GOT3 (cell line): ENCODE measurements around the gene IGFBPL1.
"Not testable (repeated sequence)": the region's sequence is repeated elsewhere in the genome, so short reads cannot be mapped to it uniquely, and the experiment has no call there.

Source experiments
- DNase-seq: peaks from one replicate; lab custom pipeline; 2025; ENCODE audit warnings: mixed read lengths; lab: John Stamatoyannopoulos, UW

Gene IGFBPL1

DNA sequence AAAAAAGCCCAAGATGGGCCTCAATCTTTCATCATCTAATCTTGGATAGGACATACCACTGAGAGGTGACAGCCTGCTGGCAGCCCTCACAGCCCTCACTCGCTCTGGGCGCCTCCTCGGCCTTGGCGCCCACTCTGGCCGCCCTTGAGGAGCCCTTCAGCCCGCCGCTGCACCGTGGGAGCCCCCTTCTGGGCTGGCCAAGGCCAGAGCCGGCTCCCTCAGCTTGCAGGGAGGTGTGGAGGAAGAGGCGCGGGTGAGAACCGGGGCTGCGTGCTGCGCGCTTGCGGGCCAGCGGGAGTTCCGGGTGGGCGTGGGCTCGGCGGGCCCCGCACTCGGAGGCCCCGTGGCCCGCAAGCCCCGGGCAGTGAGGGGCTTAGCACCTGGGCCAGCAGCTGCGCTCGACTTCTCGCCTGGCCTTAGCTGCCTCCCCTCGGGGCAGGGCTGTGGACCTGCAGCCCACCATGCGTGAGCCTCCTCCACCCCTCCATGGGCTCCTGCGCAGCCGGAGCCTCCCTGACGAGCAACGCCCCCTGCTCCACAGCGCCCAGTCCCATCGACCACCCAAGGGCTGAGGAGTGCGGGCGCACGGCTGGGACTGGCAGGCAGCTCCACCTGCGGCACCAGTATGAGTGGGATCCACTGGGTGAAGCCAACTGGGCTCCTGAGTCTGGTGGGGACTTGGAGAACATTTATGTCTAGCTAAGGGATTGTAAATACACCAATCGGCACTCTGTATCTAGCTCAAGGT lies 46.7 kb downstream of the IGFBPL1 start:
- not testable (repeated sequence) for DNase-seq

DNA sequence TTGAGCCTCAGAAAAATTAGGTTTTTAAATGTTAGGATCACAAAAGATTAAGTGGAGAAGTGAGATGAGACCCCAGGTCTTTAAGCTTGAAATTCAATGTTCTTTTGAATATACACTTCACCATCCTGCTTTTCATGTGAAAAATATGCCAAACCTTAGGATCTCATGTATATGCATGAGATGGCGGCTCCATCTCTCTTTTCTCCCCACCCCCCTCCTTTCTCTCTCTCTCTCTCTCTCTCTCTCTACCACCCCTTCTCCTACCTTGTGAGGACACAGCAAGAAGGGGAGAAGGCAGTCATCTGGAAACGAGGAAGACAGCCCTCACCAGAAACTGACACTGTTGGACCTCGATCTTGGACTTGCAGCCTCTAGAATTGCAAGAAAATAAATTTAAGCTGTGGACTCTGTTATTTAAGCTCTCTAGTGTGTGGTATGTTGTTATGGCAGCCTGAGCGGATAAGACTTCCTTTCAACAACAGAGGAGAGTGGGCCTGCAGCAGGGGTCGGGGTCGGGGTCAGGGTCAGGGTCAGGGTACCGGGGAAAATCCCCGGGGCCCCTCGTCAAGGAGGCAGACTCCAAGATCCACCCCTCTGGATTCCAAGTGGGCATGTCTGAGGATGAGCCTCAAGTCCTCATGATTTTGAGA lies 48.1 kb downstream of the IGFBPL1 start:
- no peak for DNase-seq

DNA sequence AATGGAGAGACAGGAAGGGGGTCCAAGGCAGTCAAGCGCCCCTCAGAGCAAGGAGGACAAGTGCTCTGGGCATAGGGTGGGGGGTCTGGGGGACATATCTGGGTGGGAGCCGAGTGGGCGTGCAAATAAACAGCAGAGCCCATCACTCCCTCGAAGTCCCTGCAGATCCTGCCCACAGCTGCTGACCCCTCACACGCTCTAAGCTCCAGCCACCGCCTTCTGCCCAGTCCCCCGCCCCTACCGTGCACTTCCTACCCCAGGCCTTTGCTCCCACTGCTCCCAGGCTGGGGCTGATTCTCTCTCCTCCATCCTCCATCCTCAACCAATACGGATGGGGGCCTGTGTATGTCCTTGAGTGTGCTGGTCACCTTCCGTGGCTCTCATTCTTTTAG lies 48.7 kb downstream of the IGFBPL1 start:
- no peak for DNase-seq

DNA sequence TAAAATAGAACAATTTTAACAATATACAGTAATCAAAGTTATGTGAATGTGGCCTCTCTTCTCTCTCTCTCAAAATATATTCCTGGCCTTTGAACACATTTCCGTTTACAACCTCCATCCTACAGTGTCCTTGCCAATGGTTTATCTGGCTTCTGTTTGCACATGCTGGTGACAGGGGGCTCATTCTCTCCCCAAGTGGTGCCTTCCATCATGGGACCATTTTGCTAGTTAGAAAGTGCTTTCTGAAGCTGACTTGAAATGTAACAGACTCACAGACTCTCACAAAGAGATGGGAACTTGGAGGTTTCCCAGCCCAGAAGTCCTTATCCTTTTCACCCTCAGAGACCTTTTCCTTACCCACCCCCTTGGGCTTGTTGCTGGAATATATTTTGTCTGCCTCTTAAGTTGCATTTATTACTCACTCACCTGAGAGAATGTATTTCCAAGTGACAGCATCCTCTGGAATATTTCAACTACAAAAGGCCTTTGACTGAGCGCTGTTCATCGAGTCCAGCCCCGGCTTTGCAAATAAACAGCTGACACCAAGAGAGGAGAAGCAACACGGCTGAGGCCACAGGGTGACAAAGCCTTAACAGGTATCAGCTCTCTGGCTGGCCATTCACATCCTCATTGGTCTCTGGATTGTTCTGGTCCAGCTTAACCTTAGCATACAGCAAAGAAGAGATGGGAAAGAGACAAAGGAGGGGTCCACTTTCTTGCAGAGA lies 49.2 kb downstream of the IGFBPL1 start:
- no peak for DNase-seq

DNA sequence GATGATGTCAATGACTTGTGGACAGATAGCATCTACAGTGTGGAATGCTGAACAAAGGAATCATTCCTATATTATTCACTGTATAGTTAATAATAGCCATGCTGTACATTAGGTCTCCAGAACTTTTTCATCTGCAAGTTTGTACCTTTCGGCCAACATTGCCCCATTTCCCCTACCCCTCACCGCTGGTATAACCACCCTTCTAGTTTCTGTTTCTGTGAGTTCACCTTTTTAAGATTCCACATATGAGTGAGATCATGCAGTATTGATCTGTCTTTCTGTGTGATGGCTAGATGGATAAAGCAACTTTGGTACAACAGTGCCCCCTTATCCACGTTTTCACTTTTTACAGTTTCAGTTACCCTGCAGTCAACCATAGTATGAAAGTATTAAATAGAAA lies 50.6 kb downstream of the IGFBPL1 start:
- DNase-seq = no peak

DNA sequence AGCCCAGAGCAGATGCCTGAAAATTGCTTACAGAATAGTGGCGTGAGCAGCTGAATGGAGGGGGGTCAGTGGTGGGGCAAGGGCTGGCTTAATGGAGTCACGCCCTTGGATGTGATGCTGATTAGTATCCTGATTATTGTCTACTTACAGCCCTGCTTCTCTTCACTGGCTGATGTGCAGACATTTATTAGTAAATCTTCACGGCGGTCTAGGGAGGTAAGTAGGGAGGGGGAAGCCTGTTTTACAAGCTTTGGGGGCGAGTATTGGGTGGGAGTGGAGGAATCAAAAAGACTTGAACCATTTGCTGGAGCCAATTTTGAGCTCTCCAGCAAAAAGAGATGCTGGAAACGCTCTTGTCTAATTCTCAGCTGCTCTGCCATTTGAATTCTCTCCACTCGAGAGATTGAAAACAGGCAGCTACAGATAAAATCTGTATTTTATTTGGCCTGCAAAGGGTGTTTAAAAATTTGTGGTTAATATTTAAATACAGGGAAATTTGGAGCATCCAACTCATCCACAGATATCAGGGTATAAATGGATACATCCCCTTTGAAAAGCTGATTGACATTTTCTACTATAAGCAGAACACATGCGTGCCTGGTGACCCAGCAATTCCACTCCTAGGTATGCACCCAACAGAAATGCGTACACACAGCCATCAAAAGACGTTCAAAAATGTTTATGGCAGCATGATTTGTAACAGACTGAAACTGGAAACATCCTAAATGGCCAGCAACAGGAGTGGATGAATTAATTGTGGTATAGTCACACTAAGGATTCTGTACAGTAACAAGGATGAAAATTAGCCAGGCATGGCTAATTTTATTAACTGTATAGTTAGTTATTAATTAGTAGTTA lies 51.3 kb downstream of the IGFBPL1 start:
- no peak for DNase-seq

DNA sequence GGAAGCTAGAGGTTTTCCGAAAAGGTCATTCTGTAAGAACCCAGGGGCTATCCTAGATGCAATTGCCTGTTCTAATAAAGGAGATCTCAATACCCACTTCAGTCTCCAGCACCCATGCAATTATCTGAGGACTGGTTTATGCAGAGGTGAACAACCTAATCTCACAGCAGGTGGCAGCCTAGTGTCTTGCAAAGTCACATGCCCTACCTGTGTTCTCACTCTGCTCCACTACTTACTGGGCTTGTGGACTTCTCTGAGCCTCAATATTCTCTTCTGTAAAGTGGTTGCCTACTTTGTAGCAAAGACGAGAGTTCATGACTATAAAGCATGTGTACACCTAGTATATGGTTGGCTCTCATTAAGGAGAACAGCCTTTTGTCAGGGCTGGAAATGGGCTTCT lies 52.8 kb downstream of the IGFBPL1 start:
- DNase-seq = no peak

DNA sequence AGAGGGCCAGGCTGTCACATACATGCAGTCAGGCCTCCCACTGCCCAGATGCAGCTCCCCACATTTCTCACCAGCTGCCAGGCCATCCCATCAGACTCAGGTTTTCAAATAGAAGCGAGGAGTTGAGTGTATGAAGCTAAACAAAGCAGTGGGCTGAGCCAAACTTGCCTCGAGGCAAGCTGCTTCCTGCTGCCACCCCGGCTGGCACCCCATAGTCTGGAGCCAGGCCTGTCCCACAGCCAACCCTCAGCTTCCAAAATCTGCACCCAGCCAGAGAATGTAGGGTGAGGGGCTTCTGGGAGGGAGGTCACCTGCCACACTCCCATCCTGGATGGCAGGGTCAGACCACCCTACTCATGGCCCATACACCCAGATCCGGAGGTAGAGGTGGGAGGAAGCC lies 54.1 kb downstream of the IGFBPL1 start:
- DNase-seq = no peak

DNA sequence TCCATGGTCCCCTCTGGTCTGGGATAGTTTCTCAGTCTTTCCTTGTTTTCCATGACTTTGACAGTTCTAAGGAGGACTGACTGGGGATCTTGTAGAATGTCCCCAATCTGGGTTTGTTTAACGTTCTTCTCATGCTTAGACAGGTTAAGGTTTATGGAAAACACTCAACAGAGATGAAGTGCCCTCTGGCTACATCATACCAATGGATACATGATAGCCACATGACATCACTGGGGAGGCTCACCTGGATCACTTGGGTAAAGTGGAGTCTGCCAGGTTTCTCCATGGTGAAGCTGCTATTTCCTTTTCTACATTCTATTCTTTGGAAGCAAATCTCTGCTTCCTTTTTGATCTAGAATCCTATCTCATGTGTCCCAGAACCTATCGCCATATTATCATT lies 55.5 kb downstream of the IGFBPL1 start:
- no peak for DNase-seq

DNA sequence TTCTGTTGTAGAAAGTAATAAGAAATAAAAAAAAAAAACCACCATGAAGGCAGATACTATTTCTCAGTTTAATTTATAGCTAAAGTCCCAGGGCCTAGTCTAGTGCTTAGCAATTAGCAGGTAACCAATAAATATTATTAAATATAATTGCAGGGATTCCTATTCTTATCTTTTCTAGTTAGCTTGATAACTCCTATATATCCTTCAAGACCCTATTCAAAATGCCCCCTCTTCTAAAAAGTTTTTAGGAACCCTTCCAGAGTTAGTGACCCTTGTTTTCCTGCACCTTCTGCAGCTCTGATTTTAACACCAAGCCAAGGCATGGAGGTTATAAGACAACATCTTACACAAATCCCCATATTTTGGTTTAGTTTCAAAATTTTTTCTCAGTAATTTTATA lies 56.4 kb downstream of the IGFBPL1 start:
- DNase-seq = no peak

DNA sequence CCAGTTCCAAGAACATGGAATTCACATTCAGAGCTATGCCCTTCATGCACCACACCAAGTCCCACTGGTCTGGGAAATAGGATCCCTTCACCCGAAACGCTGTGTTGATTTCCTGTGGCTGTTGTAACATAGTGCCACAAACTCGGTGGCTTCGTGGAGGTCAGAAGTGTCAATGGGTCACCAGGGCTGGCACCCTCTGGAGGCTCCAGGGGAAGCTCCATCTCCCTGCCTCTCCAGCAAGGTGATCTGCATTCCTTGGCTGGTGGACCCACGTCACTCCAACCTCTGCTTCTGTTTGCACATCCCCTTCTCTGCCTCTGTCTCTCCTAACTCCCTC lies 60.7 kb downstream of the IGFBPL1 start:
- no peak for DNase-seq

DNA sequence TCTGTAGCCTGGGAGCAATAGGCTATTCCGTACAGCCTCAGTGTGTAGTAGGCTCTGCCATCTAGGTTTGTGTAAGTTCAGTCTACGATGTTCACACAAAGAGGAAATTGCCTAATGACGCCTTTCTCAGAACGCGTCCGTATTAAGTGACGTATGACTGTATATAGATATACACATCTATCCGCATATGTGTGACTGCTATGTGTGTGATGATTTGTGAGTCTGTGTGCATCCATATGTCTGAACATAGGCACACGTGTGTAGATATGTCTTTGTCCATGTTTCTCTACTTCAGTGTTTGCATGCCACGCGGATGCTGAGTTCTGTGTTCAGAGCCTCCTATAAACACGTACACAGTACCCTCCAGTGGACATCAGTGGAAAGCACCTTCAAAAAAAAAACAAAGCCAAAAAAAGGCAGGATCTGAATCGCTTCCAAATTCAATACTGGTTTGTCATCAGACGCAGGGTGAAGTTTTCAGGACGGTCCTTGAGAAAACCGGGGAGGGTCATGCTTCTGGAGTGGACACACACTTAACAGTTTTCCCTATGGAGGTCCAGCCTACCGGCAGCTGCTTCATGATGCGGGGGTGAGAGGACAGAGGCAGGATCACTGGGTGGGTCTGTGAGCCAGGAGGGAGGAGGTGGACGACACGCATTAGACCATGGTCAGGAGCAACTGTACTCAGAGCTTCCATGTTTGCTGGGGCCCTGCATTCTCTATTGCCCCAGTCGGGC lies 61.2 kb downstream of the IGFBPL1 start:
- no peak for DNase-seq

DNA sequence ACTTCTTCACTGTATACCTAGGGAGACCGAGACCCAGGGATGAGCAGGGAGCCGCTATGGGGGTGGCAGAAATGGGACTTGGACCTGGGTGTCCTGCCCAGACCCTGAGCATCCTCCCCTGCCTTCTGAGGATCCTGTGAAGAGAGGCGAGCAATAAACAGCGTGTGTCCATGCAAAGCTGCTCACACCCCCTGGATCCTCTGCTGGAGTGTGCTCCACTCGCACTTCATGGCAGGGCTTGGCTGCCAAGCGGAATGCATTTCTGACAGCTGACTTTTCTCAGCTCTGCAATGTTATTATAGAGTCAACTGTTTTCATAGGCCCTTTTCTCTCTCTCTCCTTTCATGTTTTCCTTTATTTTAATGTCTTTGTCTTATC lies 62.8 kb downstream of the IGFBPL1 start:
- DNase-seq = no peak

DNA sequence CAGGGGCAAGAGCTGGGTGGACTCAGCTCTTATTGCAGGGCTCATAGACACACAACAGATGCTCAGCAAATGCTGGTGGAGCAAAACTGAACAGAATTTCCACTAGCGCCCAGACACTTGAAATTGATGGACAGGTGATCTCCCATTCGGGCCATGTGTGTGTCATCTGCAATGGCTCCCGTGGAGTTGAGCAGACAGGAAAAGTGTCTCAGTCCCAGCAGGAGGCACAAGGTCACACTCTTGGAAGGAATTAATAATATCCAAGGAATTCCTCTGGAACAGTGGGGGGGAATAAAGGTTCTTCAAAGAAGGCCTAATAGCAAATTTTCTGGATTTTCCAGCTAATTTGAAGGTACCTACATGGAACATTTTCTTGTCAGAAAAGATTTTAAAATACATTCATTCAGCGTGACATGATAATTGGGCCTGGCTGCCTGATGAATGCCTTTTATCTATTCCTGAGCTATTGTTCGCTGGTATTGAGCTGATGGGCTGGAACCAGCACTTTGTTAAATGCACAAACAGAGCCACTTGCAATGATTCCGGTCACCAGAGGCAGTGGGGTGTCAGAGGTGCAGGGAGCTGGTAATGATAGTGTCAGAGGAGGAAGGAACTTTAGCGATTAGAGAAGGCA lies 63.3 kb downstream of the IGFBPL1 start:
- no peak for DNase-seq

DNA sequence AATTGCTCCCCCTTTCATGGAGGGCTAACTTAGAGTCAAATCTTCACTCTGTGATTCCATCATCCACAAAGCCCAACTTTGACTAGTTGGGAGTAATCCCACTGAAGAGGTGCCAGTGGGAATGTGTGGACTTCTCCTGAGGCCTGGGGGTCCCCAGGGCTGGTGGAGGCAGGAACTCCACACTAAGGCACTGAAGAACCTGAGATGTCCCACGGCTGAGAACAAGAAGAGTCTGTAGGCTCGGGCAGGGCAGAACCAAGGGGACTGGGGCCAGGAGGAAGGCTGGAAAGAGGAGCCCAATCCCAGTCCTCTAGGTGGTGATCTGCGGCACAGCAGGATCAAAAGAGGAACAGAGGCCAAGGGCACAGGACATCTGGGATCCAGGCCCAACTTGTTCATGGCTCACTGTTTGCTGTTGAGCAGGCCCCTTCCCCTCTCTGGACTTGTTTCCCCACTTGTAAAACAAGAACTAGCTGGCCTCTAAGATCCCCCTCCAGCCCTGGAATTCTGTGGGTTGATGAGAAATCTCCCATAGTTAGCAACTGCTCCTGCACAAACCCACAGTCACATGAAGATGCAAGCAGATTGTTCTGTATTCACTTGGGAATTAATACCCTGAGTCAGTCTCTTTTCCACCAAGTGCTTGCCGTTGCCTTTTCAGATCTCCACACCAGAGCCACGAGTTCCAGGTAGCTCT lies 64.4 kb downstream of the IGFBPL1 start:
- no peak for DNase-seq

DNA sequence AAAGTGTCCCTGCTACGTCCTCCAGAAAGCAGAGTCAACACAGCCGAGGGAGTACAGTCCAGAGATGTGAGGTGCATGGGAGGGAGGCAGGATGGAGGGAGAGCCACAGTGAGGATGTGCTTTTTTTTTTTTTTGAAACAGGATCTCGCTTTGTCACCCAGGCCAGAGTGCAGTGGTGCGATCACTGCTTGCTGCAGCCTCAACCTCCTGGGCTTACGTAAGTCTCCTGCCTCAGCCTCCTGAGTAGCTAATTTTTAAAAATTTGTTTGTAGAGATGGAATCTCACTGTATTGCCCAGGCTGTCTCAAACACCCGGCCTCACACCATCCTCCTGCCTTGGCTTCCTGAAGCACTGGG lies 65.0 kb downstream of the IGFBPL1 start:
- DNase-seq = no peak

DNA sequence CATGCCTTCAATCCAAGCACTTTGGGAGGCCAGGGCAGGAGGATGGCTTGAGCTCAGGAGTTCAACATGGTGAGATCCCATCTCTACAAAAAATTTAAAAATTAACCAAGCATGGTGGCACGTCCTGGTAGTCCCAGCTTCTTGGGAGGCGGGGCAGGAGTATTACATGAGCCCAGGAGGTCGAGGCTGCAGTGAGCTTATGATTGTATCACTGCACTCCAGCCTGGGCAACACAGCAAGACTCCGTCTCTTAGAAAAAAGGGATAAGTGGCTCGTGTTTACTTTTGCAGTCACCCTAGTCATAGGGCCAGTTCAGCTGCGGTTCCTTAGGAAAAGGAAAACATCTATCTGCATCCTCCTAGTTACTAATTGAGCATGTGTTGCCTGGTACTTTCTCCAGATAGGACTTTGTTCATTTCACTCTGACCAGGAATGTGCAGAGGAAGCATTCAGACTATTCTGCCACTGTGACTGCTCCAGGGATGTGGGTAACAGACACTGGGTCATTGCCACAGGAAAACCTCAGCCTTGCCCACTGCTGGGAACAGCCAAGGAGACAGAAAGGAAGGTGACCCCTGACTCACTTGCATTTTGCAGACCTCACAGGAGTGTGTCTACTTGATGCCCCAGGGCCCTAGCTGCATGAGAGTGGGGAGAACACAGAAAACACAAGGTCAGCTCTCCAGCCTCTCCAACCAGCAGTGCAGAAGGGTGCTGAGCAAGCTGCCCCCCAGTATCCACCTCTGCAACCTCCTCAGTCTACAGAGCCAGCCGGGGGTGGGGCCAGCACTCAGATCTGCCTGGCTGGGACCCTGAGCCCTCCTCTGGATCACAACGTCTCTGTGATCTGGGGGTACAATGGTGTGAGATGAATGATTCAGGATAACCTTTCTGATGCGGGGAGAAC lies 65.6 kb downstream of the IGFBPL1 start:
- DNase-seq = no peak

DNA sequence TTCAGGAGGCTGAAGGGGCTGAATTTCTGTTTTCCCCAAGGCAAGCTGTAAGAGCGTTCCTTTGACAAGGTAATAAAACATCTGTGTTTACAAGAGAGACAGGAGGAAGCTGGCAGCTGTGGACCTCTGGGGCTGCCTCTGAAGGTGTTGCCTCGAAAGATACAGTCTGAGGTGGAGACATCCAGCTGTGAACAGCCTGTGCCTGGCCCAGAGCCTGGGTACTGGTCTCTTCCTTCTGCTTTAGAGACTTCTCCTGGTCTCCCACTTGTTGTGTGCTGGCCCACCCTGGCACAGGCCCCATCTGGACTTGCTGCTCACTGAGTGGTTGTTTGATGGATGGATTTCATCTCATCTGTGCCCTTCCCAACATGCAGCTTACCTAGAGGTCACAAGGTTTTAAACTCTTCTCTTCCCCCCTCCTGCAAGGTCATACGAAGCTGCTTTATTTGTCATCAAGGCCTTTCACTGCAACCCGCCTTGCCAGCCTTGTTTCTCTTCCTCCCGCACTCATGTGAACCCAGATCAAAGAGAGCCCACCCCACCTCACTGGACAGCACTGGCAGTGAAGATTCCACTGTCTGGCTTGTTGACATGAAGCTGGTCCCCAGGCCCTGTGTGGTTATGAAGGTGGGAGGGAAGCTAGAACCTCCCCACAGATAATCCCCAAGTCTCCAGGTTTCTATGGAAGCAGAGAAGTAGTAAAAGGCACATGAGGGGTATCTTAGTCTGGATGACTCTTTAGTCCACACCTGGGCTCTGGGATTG lies 66.7 kb downstream of the IGFBPL1 start:
- DNase-seq = no peak

DNA sequence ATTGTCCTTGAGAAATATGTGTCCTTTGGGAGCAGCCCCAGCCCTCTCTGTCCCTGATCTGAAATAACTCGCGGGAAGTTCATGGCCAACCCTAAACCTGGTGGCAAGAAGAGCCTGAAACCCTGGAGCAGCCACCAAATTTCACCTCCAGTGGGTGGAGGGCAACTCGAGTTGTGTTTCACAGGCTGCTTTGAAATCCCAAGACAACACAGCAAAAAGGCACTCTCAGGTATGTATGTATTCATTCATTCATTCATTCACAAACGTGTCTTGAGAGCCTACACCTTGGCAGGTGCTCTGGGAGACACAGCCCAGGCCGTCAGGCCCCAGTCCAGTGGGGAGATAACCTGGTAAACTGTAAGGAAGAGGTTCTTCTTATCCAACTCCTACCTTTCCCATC lies 67.4 kb downstream of the IGFBPL1 start:
- DNase-seq = no peak
